Activated CD4-positive, alpha-beta T cell treated with anti-CD3 and anti-CD28 coated beads, Interleukin-2, amount 50 U/mL, for 16 hours (primary cell): Measurements from ENCODE around the gene SERAC1.
"Not testable (repeated sequence)": the region's sequence is repeated elsewhere in the genome, so short reads cannot be mapped to it uniquely, and the experiment has no call there.

Source experiments
- DNase-seq: peaks from one replicate; pipeline ENCODE4 v3.0.0-alpha.2; 2020

The SERAC1 gene

DNA sequence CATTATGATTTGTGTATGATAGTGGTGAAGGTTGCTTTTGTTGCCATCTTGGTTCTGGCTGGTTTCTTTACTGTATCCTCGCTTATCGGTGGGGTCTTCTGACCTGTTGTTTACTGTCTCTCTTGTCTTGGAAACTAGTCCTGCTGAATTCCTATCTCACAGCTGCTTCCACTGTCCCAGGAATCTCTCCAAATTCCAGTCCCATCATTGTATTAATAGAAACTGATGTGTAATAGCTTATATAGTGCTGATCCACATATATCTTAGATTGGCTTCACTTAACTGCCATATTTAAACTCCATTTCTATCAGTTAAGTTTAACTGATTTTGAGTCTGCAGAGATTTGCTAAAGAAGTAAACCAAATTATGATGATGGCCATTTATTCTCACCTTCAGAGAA, 6.0 kb upstream of the SERAC1 start:
- DNase-seq: no peak

GRCh38 chr6:158172001-158172400, 3.9 kb upstream of the SERAC1 start:
- no peak for DNase-seq

- no peak for DNase-seq
Observed at GRCh38 chr6:158170656-158171081, 2.6 kb upstream of the SERAC1 start.

GRCh38 chr6:158169634-158170033, 1.6 kb upstream of the SERAC1 start:
- not testable (repeated sequence) for DNase-seq

DNA sequence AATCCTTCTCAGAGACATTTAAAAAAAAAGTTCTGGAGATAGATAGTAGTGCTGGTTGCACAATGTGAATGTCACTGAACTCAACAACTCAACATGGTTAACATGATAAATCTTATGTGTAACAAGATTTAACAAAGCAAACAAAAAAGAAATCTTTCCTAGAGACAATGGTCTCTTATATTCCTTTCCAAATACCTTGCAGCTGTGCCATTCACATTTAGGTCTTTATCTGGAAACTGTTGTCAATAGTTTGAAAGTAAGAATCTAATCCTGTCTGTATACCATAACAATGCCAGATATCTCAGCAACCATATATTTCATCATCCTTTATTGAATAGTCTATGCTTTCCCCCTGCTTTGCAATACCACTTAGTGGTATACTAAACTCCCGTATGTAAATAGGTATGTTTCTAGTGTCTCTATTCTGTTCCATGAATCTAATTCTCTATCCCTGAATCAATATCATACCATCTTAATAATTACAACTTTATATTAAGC, 2.1 kb downstream of the SERAC1 start:
- DNase-seq: no peak

- peak; percentile 74 for DNase-seq
Observed at GRCh38 chr6:158164579-158165170, 3.4 kb downstream of the SERAC1 start.

- DNase-seq: no peak
Observed at GRCh38 chr6:158161566-158162254, 6.4 kb downstream of the SERAC1 start.

DNA sequence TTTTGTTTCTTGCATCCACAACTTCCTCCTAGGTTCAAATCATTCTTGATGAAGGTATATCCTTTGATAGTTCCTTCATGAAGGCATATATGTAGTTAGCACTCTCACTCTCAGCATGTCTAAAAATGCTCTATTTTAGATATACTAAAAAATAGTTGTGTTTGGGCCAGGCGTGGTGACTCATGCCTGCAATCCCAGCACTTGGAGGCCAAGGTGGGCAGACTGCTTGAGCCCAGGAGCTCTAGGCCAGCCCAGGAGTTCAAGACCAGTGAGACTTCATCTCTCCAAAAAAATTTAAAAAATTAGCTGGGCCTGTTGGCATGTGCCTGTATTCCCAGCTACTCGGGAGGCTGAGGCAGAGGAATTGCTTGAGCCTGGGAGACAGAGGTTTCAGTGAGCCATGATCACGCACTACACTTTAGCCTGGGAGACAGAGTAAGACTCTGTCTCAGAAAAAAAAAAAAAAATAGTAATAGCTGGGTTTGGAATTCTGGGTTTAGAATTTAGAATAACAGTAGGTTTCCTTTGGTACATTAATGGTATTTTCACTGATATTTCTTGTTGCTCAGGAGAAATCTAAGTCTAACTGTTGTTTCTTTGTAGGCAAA, 7.0 kb downstream of the SERAC1 start:
- DNase-seq: no peak

GRCh38 chr6:158158748-158159147, 9.3 kb downstream of the SERAC1 start:
- no peak for DNase-seq

- DNase-seq: no peak
Observed at GRCh38 chr6:158158123-158158522, 9.9 kb downstream of the SERAC1 start.

GRCh38 chr6:158157064-158157764, 10.8 kb downstream of the SERAC1 start:
- DNase-seq: no peak

- no peak for DNase-seq
Observed at GRCh38 chr6:158154816-158155215, 13.2 kb downstream of the SERAC1 start.

DNA sequence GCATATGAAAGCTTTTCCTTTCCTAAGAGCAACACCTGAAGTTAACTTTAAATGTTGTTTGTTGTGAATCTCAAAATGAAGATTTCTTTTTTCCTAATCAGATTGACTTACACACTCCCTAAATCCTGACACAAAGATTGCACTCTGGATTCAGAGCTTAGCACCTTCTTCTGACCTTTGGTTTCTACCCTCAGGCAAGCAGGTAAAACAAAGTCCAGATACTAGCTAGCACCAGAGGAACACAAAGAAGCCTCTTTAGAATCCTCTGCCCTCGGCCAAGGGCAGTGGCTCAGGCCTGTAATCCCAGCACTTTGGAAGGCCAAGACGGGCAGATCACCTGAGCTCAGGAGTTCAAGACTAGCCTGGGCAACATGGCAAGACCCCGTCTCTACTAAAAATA, 14.5 kb downstream of the SERAC1 start:
- DNase-seq: no peak

DNA sequence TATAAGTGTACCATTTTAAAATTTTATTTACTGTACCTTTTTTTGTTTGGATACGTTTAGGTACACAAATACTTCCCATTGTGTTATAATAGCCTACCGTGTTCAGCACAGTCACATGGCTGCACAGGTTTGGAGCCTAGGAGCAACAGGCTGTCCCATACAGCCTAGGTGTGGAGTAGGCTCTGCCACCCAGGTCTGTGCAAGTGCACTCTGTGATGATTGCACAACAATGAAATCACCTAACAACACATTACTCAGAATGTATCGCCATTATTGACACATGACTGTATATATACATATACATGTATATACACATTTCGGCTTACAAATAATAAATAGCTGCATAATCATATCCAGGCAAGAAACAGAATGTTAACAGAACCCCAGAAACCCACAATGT, 15.4 kb downstream of the SERAC1 start:
- DNase-seq: no peak

GRCh38 chr6:158152025-158152424, 16.0 kb downstream of the SERAC1 start:
- not testable (repeated sequence) for DNase-seq

DNA sequence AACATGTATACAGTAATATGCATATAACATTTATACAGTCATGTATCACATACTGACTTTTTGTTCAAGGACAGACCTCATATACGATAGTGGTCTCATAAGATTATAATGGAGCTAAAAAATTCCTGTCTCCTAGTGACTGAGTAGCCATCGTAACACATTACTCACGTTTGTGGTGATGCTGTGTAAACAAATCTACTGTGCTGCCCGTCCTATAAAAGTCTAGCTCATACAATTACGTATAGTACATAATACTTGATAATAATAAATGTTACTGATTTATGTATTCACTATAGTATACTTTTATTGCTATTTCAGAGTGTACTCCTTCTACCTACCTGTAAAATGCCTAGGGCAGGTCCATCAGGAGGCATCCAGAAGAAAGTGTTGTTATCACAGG, 17.4 kb downstream of the SERAC1 start:
- no peak for DNase-seq

DNA sequence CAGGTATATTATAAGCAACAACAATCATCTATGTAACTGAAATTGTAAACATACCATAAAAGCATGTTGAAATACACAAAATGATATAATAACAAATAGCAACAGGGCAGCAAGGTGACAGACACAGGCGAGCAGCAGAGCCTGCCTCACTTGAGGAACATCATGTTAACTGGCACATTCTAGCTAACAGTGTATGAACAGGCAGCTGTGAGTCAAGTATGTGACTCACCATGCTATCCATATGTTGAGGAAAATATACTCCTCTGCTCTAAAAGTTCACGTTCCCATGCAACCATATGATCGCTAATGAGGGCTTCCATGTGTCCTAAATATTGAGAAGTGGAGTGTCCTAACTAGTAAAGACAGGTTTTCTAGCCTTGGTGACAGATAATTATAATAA, 18.4 kb downstream of the SERAC1 start:
- no peak for DNase-seq

GRCh38 chr6:158143700-158144099, 24.4 kb downstream of the SERAC1 start:
- peak; percentile 33 for DNase-seq

- DNase-seq: no peak
Observed at GRCh38 chr6:158142789-158143188, 25.3 kb downstream of the SERAC1 start.

DNA sequence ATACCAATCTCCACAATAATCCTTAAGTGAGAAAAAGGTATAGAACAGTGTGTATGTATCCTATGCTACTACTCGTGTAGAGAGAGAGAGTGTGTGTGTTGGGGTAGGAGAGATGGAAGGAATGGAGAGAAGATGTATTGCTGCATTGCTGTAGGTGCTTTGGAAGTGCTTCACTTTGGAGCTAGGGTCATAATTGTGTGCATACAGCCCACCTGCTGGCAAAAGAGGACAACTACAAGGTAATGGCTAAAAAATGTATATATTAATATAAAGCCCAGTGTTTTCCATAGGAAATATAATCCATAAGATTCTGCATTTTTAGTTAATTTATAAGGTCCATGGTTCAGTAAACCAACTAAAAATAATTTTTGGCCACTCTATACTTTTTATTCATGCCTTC, 36.1 kb downstream of the SERAC1 start:
- DNase-seq: peak; percentile 34

- DNase-seq: no peak
Observed at GRCh38 chr6:158125271-158125670, 42.8 kb downstream of the SERAC1 start.

- DNase-seq: no peak
Observed at GRCh38 chr6:158124288-158124687, 43.8 kb downstream of the SERAC1 start.

DNA sequence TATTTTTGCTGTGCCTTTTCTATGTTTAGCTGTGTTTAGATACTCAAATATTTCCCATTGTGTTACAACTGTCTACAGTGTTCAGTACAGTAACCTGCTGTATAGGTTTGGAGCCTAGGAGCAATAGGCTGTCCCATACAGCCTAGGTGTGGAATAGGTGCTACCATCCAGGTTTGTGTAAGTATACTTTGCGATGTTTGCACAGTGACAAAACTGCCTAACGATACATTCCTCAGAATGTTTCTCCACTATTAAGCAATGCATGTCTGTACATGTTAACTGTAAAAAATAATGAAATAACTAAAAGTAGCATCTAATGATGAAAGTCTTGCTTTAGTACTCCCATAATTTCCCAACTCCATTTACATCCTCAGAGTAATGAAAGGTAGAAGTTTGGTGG, 46.0 kb downstream of the SERAC1 start:
- no peak for DNase-seq

DNA sequence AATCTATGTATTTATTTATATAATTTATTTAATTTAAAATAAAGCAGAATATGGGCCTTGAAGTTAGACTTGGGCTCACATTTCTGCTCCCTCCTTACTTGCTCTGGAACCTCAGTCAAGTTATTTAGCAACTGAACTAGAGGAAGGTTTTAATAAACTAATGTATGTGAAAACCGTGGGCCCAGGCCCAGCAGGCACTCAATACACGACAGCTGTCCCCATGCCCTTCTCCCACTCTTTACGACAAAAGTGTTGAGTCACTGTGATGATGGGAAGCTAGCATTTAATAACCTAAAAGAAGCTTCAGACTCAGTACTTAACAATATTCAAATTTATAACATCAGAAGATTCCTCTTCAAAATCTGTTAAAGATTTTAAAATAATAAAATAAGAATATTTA, 46.7 kb downstream of the SERAC1 start:
- DNase-seq: no peak
